Osteoblast (primary cell): ENCODE data around the gene WWOX. TPM values are rescaled to one million over a fixed set of nuclear protein-coding genes. Genes with fewer than 3 reads are reported as not detected.
"Not testable (repeated sequence)": the region's sequence is repeated elsewhere in the genome, so short reads cannot be mapped to it uniquely, and the experiment has no call there.

Experiments used
- DNase-seq: peaks from one replicate; pipeline ENCODE4 v3.0.0; 2011; ENCODE audit warnings: low spot score, mixed read lengths; ENCODE audit not compliant: insufficient read length; ENCODE audit errors: missing footprints
- H2AFZ ChIP-seq: 2 replicates; pipeline ENCODE4 v1.6.0; 2011; ENCODE audit warnings: mild to moderate bottlenecking, low read length
- H3K27ac ChIP-seq: 2 replicates; pipeline ENCODE4 v1.5.1; 2011; ENCODE audit warnings: mild to moderate bottlenecking, low read depth, low read length, moderate library complexity
- H3K27me3 ChIP-seq: 2 replicates; pipeline ENCODE4 v1.6.0; 2012; ENCODE audit warnings: mild to moderate bottlenecking, control low read depth, inconsistent platforms, low read length, moderate library complexity; ENCODE audit not compliant: insufficient read depth
- H3K36me3 ChIP-seq: 2 replicates; pipeline ENCODE4 v1.5.1; 2011; ENCODE audit warnings: mild to moderate bottlenecking, low read length, control low read depth, moderate library complexity; ENCODE audit not compliant: insufficient read depth
- H3K4me1 ChIP-seq: 2 replicates; pipeline ENCODE4 v1.5.1; 2011; ENCODE audit warnings: mild to moderate bottlenecking, low read length, control low read depth, moderate library complexity; ENCODE audit not compliant: insufficient read depth
- H3K4me2 ChIP-seq: 2 replicates; pipeline ENCODE4 v1.6.0; 2011; ENCODE audit warnings: mild to moderate bottlenecking, low read length; ENCODE audit not compliant: insufficient read depth
- H3K4me3 ChIP-seq: fragments of 200-600 bp; sonication (generic); 3 replicates; pipeline ENCODE4 v1.5.1; 2012; ENCODE audit warnings: mild to moderate bottlenecking, low read length, inconsistent platforms; ENCODE audit not compliant: insufficient read depth
- H3K79me2 ChIP-seq: 2 replicates; pipeline ENCODE4 v1.6.0; 2012; ENCODE audit warnings: mild to moderate bottlenecking, low read length, control low read depth, inconsistent platforms; ENCODE audit not compliant: insufficient read depth
- H3K9me3 ChIP-seq: 2 replicates; pipeline ENCODE4 v1.5.1; 2011; ENCODE audit warnings: low read depth, low read length, control low read depth
- H4K20me1 ChIP-seq: 2 replicates; pipeline ENCODE4 v1.6.0; 2012; ENCODE audit warnings: mild to moderate bottlenecking, low read length, control low read depth; ENCODE audit not compliant: insufficient read depth
- total RNA-seq: library from RNA; depleted of rRNA; stranded (reverse); fragments of >200 nt; gene quantifications from 2 replicates; pipeline ENCODE4 v1.2.3, GENCODE V29; 2012
- TF ChIP-seq, protein P1 (sequence below): IDR thresholded peaks from 2 replicates; pipeline ENCODE4 v1.5.1; 2011; ENCODE audit warnings: mild to moderate bottlenecking, low read depth, low read length, moderate library complexity; ENCODE audit errors: extremely low read depth

Gene WWOX
- total RNA-seq, 1 donor: 23.9 TPM

GRCh38 chr16:79047337-79047736 is 947.9 kb downstream of the WWOX start:
- Histone ChIP-seq H3K27me3 (no peaks in the 10 kb centered on the region), H2AFZ (no peak overlapping the region), H3K36me3 (no peaks in the 10 kb centered on the region), H3K27ac (no peak overlapping the region), H3K4me3 (no peak overlapping the region), H4K20me1 (no peaks in the 10 kb centered on the region), H3K4me1 (no peaks in the 10 kb centered on the region), H3K9me3 (no peaks in the 10 kb centered on the region), H3K79me2 (no peaks in the 10 kb centered on the region), H3K4me2 (no peak overlapping the region)
- no peak for DNase-seq
- TF ChIP-seq, protein P1, sequence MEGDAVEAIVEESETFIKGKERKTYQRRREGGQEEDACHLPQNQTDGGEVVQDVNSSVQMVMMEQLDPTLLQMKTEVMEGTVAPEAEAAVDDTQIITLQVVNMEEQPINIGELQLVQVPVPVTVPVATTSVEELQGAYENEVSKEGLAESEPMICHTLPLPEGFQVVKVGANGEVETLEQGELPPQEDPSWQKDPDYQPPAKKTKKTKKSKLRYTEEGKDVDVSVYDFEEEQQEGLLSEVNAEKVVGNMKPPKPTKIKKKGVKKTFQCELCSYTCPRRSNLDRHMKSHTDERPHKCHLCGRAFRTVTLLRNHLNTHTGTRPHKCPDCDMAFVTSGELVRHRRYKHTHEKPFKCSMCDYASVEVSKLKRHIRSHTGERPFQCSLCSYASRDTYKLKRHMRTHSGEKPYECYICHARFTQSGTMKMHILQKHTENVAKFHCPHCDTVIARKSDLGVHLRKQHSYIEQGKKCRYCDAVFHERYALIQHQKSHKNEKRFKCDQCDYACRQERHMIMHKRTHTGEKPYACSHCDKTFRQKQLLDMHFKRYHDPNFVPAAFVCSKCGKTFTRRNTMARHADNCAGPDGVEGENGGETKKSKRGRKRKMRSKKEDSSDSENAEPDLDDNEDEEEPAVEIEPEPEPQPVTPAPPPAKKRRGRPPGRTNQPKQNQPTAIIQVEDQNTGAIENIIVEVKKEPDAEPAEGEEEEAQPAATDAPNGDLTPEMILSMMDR: no peak

GRCh38 chr16:79049040-79049439 is 949.6 kb downstream of the WWOX start:
- H4K20me1 ChIP-seq: no peaks in the 10 kb centered on the region
- H3K36me3 ChIP-seq: no peaks in the 10 kb centered on the region
- no peaks in the 10 kb centered on the region for H3K79me2 ChIP-seq
- no peaks in the 10 kb centered on the region for H3K4me1 ChIP-seq
- H3K4me3 ChIP-seq: no peak overlapping the region
- no peaks in the 10 kb centered on the region for H3K9me3 ChIP-seq
- TF ChIP-seq, protein P1: no peak
- no peak overlapping the region for H3K27ac ChIP-seq
- no peak overlapping the region for H2AFZ ChIP-seq
- H3K27me3 ChIP-seq: no peaks in the 10 kb centered on the region
- DNase-seq: no peak
- no peak overlapping the region for H3K4me2 ChIP-seq

DNA sequence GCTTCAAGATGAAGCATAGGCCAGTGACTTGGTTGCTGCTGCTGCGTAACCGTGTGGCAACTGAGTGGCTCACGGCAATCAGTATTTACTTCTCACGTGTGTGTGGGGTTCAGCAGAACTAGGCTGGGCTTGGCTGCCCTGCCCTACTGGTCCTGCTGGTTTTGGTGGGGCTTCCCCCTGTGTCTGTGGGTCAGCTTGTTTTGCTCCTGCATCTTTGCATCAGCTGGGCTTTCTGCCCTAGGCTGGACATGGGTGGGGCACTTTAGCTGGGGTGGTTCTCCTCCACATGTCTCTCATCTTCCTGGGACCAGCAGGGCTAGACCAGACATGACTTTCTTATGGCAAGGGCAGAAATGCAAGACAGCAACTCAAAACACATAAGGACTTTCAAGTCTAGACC is 950.6 kb downstream of the WWOX start:
- no peaks in the 10 kb centered on the region for H3K4me1 ChIP-seq
- no peak overlapping the region for H3K4me2 ChIP-seq
- no peaks in the 10 kb centered on the region for H3K36me3 ChIP-seq
- no peak overlapping the region for H3K27ac ChIP-seq
- H3K79me2 ChIP-seq: no peaks in the 10 kb centered on the region
- TF ChIP-seq, protein P1: no peak
- DNase-seq: no peak
- H2AFZ ChIP-seq: no peak overlapping the region
- no peaks in the 10 kb centered on the region for H4K20me1 ChIP-seq
- H3K9me3 ChIP-seq: no peaks in the 10 kb centered on the region
- H3K4me3 ChIP-seq: no peak overlapping the region
- no peaks in the 10 kb centered on the region for H3K27me3 ChIP-seq

DNA sequence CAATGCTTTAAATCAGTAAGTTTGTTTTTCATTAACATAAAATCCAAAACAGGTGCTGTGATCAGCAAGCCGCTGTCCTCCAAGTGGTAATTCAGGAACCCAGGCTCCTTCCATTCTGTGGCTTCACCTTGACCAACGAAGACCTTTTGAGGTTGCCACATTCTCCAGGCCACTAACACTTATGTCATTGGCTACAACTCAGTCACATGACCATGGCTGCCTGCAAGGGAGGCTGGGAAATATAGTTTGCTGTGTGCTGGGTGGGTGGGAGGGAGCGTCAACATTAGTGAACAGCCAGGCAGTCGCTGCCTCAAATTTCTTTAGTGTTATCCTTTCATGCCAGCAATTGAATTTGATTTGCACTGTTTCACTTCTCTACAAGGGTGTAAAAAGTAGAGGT is 951.9 kb downstream of the WWOX start:
- TF ChIP-seq, protein P1: no peak
- Histone ChIP-seq H3K4me2 (no peak overlapping the region), H2AFZ (no peak overlapping the region), H3K4me1 (no peaks in the 10 kb centered on the region), H3K79me2 (no peaks in the 10 kb centered on the region), H3K4me3 (no peak overlapping the region), H3K9me3 (no peaks in the 10 kb centered on the region), H4K20me1 (no peaks in the 10 kb centered on the region), H3K27me3 (no peaks in the 10 kb centered on the region), H3K27ac (no peak overlapping the region), H3K36me3 (no peaks in the 10 kb centered on the region)
- no peak for DNase-seq

DNA sequence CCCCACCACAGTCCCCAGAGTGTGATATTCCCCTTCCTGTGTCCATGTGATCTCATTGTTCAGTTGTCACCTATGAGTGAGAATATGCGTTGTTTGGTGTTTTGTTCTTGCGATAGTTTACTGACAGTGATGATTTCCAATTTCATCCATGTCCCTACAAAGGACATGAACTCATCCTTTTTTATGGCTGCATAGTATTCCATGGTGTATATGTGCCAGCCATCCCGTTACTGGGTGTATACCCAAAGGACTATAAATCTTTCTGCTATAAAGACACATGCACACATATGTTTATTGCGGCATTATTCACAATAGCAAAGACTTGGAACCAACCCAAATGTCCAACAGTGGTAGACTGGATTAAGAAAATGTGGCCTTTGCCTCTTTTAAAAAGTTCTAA is 952.7 kb downstream of the WWOX start:
- H3K9me3 ChIP-seq, H2AFZ ChIP-seq, H3K27me3 ChIP-seq, H3K36me3 ChIP-seq, H3K4me1 ChIP-seq, H4K20me1 ChIP-seq, H3K27ac ChIP-seq, H3K79me2 ChIP-seq, H3K4me2 ChIP-seq, DNase-seq, H3K4me3 ChIP-seq: not testable (repeated sequence)
